Activated T-helper 9 cell treated with anti-CD3 and anti-CD28 coated beads, Interleukin-2, amount 50 U/mL, for 16 hours (primary cell): ENCODE data around the gene GDPD5.

Experiments
- DNase-seq: peaks from one replicate; pipeline ENCODE4 v3.0.0-alpha.2; 2020; ENCODE audit warnings: low read depth

GDPD5 gene

GRCh38 chr11:75525433-75526191 is at the start of gene GDPD5:
TSS of gene GDPD5 (minus strand) at chr11:75525941. CDS start at chr11:75477735, 48,206 bp downstream.
- DNase-seq, result peak; percentile 81

- DNase-seq, result no peak
Measured at GRCh38 chr11:75574698-75575602, 49.2 kb upstream of the GDPD5 start.

- DNase-seq, result no peak
Measured at GRCh38 chr11:75572744-75573143, 47.0 kb upstream of the GDPD5 start.

GRCh38 chr11:75571625-75572024 is 45.9 kb upstream of the GDPD5 start:
- no peak for DNase-seq

GRCh38 chr11:75570559-75571139 is 44.9 kb upstream of the GDPD5 start:
- DNase-seq, result no peak

- no peak for DNase-seq
Measured at GRCh38 chr11:75568616-75569219, 43.0 kb upstream of the GDPD5 start.

- no peak for DNase-seq
Measured at GRCh38 chr11:75567971-75568370, 42.2 kb upstream of the GDPD5 start.

- DNase-seq, result no peak
Measured at GRCh38 chr11:75566763-75567279, 41.1 kb upstream of the GDPD5 start.

- no peak for DNase-seq
Measured at GRCh38 chr11:75565916-75566762, 40.4 kb upstream of the GDPD5 start.

- no peak for DNase-seq
Measured at GRCh38 chr11:75565221-75565814, 39.6 kb upstream of the GDPD5 start.

GRCh38 chr11:75563978-75564552 is 38.3 kb upstream of the GDPD5 start:
- DNase-seq, result no peak

GRCh38 chr11:75563501-75563977 is 37.8 kb upstream of the GDPD5 start:
- no peak for DNase-seq

- no peak for DNase-seq
Measured at GRCh38 chr11:75562836-75563484, 37.2 kb upstream of the GDPD5 start.

GRCh38 chr11:75562048-75562835 is 36.5 kb upstream of the GDPD5 start, which contains the start of gene SERPINH1:
TSS of gene SERPINH1 (plus strand) at chr11:75562253. CDS start at chr11:75566350, 4,097 bp downstream.
- DNase-seq, result peak; percentile 48

- DNase-seq, result no peak
Measured at GRCh38 chr11:75561426-75562047, 35.8 kb upstream of the GDPD5 start.

- no peak for DNase-seq
Measured at GRCh38 chr11:75560644-75561043, 34.9 kb upstream of the GDPD5 start.

GRCh38 chr11:75558939-75559843 is 33.5 kb upstream of the GDPD5 start:
- no peak for DNase-seq
